Testis (tissue), 2 donors: Measurements from ENCODE around the gene TRAPPC3.

ENCODE experiments used
- POLR2A ChIP-seq: fragments of 450-650 bp; IDR thresholded peaks from one replicate; pipeline ENCODE4 v1.6.1; 2017; ENCODE audit warnings: antibody characterized with exemption, mild to moderate bottlenecking, moderate library complexity
- TF ChIP-seq, protein P1 (sequence below), 3 experiments: fragments of 450-650 bp in 2 of 3; fragments of 200-600 bp in 1 of 3; sonication (generic) in 1 of 3; IDR thresholded peaks; one replicate each; pipeline ENCODE4 v1.5.1; 2016 to 2019; ENCODE audit warnings: antibody characterized with exemption in 3 of 3, mild to moderate bottlenecking in 2 of 3, moderate library complexity in 1 of 3

DNA sequence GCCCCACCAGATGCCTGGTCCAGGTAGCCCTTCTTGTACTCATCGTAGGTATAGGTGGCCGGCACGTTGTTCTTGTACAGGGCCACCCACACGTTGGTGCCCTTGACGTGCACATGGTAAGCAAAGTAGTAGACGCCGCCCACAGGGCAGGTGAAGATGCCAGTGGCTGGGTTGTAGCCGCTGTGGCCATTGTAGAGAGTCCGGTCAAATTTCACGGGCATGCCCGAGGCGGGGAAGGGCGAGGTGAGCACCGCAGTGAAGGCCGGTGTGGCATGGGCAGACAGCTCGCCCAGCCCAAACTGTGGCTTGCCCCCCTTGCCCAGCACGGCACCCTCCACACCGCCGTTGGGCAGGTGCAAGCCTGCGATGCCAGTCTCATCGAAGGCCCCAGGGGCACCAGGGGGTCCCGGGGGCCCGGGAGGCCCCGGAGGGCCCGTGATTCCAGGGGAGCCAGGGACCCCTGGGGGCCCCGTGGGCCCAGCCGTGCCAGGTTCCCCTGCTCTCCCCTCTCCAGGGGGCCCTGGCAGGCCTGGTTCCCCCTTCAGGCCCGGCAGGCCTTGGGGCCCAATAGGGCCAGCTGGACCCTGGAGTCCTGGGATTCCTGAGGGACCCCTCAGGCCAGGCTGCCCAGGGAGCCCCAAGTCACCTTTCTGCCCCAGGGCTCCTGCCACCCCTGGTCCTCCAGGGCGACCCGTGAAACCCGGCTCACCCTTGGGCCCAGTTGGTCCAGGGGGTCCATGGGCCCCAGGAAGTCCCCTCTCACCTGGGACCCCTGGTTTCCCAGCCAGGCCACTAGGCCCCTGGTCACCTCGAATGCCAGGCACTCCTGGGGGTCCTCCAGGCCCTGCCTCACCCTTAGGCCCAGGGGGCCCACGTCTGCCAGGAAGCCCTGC, 51.3 kb downstream of the TRAPPC3 start:
- no peak for TF ChIP-seq POLR2A
- TF ChIP-seq, protein P1, sequence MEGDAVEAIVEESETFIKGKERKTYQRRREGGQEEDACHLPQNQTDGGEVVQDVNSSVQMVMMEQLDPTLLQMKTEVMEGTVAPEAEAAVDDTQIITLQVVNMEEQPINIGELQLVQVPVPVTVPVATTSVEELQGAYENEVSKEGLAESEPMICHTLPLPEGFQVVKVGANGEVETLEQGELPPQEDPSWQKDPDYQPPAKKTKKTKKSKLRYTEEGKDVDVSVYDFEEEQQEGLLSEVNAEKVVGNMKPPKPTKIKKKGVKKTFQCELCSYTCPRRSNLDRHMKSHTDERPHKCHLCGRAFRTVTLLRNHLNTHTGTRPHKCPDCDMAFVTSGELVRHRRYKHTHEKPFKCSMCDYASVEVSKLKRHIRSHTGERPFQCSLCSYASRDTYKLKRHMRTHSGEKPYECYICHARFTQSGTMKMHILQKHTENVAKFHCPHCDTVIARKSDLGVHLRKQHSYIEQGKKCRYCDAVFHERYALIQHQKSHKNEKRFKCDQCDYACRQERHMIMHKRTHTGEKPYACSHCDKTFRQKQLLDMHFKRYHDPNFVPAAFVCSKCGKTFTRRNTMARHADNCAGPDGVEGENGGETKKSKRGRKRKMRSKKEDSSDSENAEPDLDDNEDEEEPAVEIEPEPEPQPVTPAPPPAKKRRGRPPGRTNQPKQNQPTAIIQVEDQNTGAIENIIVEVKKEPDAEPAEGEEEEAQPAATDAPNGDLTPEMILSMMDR (IDR thresholded peaks at IDR 0.05) = no peak
